ENCODE results near the gene C5orf22.

C5orf22 gene

DNA sequence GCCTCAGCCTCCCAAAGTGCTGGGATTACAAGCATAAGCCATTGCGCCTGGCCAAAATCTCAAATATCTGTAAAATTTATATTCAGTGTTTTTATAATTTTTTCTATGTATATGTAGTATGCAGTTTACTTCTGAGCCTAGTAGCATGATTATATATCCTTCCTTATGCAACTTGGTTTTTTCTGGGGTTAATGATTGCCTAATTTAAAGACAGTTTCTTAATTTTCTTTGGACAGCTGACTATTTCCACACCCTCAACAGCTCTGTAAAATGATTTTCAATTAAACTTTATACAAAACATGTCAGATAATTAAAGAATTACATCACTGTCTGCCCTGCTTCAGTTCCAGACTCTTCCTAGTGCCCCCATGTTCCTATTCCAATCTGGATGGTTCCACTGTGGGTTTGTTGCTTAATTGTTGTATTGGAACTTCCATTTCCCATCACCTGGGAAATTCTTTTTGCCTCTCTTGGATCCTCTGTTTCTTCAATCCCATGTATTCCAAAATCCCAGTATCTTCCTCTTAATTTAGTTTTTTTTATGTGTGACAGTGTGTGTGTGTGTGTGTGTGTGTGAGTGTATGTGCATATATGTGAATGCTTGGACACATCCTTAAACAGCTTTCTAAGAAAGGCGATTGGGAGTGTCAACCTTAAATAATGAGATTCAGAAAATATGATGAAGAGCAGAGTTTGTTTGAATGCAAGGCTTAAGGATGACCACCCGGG, 53.2 kb downstream of the C5orf22 start:
- Histone ChIP-seq H3K27me3 (ENCODE audit: control insufficient read depth, low read length) (no peaks in the 10 kb centered on the region; the same call in none of the 2 replicates), H3K4me3 (ENCODE audit: low read length) (no peak overlapping the region), H3K27ac (ENCODE audit: low read depth, low read length) (no peak overlapping the region), H3K4me1 (ENCODE audit: control insufficient read depth, low read length) (no peaks in the 10 kb centered on the region), H3K9me3 (ENCODE audit: control insufficient read depth, insufficient read depth, low read length) (no peaks in the 10 kb centered on the region), H3K9me2 (replicated peaks; ENCODE audit: control insufficient read depth, low read length) (no peaks in the 10 kb centered on the region), H4K20me1 (ENCODE audit: control insufficient read depth, insufficient read depth, low read depth, low read length) (no peaks in the 10 kb centered on the region), H3K36me3 (ENCODE audit: control insufficient read depth, low read length) (no peaks in the 10 kb centered on the region), H3F3A (ENCODE audit: control insufficient read depth, insufficient read depth) (no peaks in the 10 kb centered on the region), H3K4me2 (ENCODE audit: low read length) (no peak overlapping the region), H3K79me2 (ENCODE audit: control insufficient read depth, low read length) (no peaks in the 10 kb centered on the region)
- TF ChIP-seq CTCF (IDR thresholded peaks at IDR 0.05; ENCODE audit: low read depth, low read length, poor library complexity, severe bottlenecking) (no peak), EZH2phosphoT487 (IDR thresholded peaks at IDR 0.05; ENCODE audit: borderline replicate concordance, low read length) (no peak)

DNA sequence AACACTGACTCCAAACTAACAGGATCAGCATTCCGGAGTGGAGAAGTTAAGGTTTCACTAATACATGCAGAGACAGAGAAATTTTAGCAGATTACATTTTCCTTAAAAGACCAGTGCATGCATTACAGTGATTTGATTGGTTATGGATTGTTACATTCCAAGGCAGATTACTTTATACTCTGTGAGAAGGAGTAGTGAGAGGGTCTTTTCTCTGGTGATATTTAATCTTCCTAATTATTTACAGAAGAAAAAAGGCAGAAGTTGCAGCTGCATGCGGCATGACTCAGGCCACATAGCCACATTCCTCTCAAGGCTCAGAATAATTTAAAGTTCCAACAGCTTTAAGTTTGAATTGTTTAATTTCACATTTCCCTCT, 53.8 kb downstream of the C5orf22 start:
- H3K36me3 ChIP-seq (ENCODE audit: control insufficient read depth, low read length): no peaks in the 10 kb centered on the region
- H3F3A ChIP-seq (ENCODE audit: control insufficient read depth, insufficient read depth): no peaks in the 10 kb centered on the region
- no peak overlapping the region for H3K27ac ChIP-seq (ENCODE audit: low read depth, low read length)
- no peak overlapping the region for H3K4me2 ChIP-seq (ENCODE audit: low read length)
- H3K9me2 ChIP-seq (replicated peaks; ENCODE audit: control insufficient read depth, low read length): no peaks in the 10 kb centered on the region
- TF ChIP-seq EZH2phosphoT487 (IDR thresholded peaks at IDR 0.05; ENCODE audit: borderline replicate concordance, low read length) (no peak), CTCF (IDR thresholded peaks at IDR 0.05; ENCODE audit: low read depth, low read length, poor library complexity, severe bottlenecking) (no peak)
- no peak overlapping the region for H3K4me3 ChIP-seq (ENCODE audit: low read length)
- no peaks in the 10 kb centered on the region; the same call in none of the 2 replicates for H3K27me3 ChIP-seq (ENCODE audit: control insufficient read depth, low read length)
- H3K4me1 ChIP-seq (ENCODE audit: control insufficient read depth, low read length): no peaks in the 10 kb centered on the region
- no peaks in the 10 kb centered on the region for H3K79me2 ChIP-seq (ENCODE audit: control insufficient read depth, low read length)
- no peaks in the 10 kb centered on the region for H3K9me3 ChIP-seq (ENCODE audit: control insufficient read depth, insufficient read depth, low read length)
- no peaks in the 10 kb centered on the region for H4K20me1 ChIP-seq (ENCODE audit: control insufficient read depth, insufficient read depth, low read depth, low read length)

- Histone ChIP-seq H3F3A (ENCODE audit: control insufficient read depth, insufficient read depth) (no peaks in the 10 kb centered on the region), H3K36me3 (ENCODE audit: control insufficient read depth, low read length) (no peaks in the 10 kb centered on the region), H3K4me2 (ENCODE audit: low read length) (no peak overlapping the region), H3K9me3 (ENCODE audit: control insufficient read depth, insufficient read depth, low read length) (no peaks in the 10 kb centered on the region), H3K79me2 (ENCODE audit: control insufficient read depth, low read length) (no peaks in the 10 kb centered on the region), H3K27me3 (ENCODE audit: control insufficient read depth, low read length) (peaks cover 2% of the 10 kb centered on the region; the same call in 1 of the 2 replicates), H4K20me1 (ENCODE audit: control insufficient read depth, insufficient read depth, low read depth, low read length) (no peaks in the 10 kb centered on the region), H3K27ac (ENCODE audit: low read depth, low read length) (no peak overlapping the region), H3K9me2 (replicated peaks; ENCODE audit: control insufficient read depth, low read length) (no peaks in the 10 kb centered on the region), H3K4me3 (ENCODE audit: low read length) (no peak overlapping the region), H3K4me1 (ENCODE audit: control insufficient read depth, low read length) (no peaks in the 10 kb centered on the region)
- no peak for TF ChIP-seq EZH2phosphoT487 (IDR thresholded peaks at IDR 0.05; ENCODE audit: borderline replicate concordance, low read length)
- no peak for TF ChIP-seq CTCF (IDR thresholded peaks at IDR 0.05; ENCODE audit: low read depth, low read length, poor library complexity, severe bottlenecking)
These were observed 55.4 kb downstream of the C5orf22 start for GRCh38 chr5:31587546-31587945.

Data from DOHH2 (cell line).